Measurements from ENCODE around the gene XPR1. TPM values are rescaled to one million over a fixed set of nuclear protein-coding genes. Genes with fewer than 3 reads are reported as not detected.

XPR1 gene
- total RNA-seq, 1 donor from 2014 or later, result 62.6 TPM

GRCh38 chr1:180918519-180918918 is 286.7 kb downstream of the XPR1 start:
- H3K4me3 Mint-ChIP-seq (ENCODE audit: low read depth), result no peak overlapping the region
- no peak overlapping the region for H3K27ac Mint-ChIP-seq
- no peaks in the 10 kb centered on the region for H3K9me3 Mint-ChIP-seq (ENCODE audit: low read depth)
- H3K36me3 Mint-ChIP-seq (ENCODE audit: insufficient read depth), result no peaks in the 10 kb centered on the region
- no peak for DNase-seq (ENCODE audit: low spot score, unreplicated experiment)
- peaks cover 33% of the 10 kb centered on the region for H3K27me3 Mint-ChIP-seq
- TF ChIP-seq CTCF (IDR thresholded peaks at IDR 0.05; ENCODE audit: unreplicated experiment), result no peak
- H3K4me1 Mint-ChIP-seq (ENCODE audit: low read depth), result peaks cover 10% of the 10 kb centered on the region

- no peaks in the 10 kb centered on the region for H3K36me3 Mint-ChIP-seq (ENCODE audit: insufficient read depth)
- H3K27me3 Mint-ChIP-seq, result peaks cover 26% of the 10 kb centered on the region
- H3K9me3 Mint-ChIP-seq (ENCODE audit: low read depth), result no peaks in the 10 kb centered on the region
- H3K27ac Mint-ChIP-seq, result no peak overlapping the region
- no peak for TF ChIP-seq CTCF (IDR thresholded peaks at IDR 0.05; ENCODE audit: unreplicated experiment)
- DNase-seq (ENCODE audit: low spot score, unreplicated experiment), result no peak
- no peak overlapping the region for H3K4me3 Mint-ChIP-seq (ENCODE audit: low read depth)
- peaks cover 16% of the 10 kb centered on the region for H3K4me1 Mint-ChIP-seq (ENCODE audit: low read depth)
These were observed 287.4 kb downstream of the XPR1 start for GRCh38 chr1:180919183-180919700.

GRCh38 chr1:180920193-180920592 is 288.4 kb downstream of the XPR1 start:
- TF ChIP-seq CTCF (IDR thresholded peaks at IDR 0.05; ENCODE audit: unreplicated experiment), result no peak
- H3K9me3 Mint-ChIP-seq (ENCODE audit: low read depth), result no peaks in the 10 kb centered on the region
- H3K4me1 Mint-ChIP-seq (ENCODE audit: low read depth), result peaks cover 20% of the 10 kb centered on the region
- peaks cover 21% of the 10 kb centered on the region for H3K27me3 Mint-ChIP-seq
- no peak overlapping the region for H3K27ac Mint-ChIP-seq
- H3K4me3 Mint-ChIP-seq (ENCODE audit: low read depth), result no peak overlapping the region
- DNase-seq (ENCODE audit: low spot score, unreplicated experiment), result no peak
- no peaks in the 10 kb centered on the region for H3K36me3 Mint-ChIP-seq (ENCODE audit: insufficient read depth)

GRCh38 chr1:180920702-180921101 is 288.9 kb downstream of the XPR1 start:
- no peaks in the 10 kb centered on the region for H3K36me3 Mint-ChIP-seq (ENCODE audit: insufficient read depth)
- peak; percentile 24 for TF ChIP-seq CTCF (IDR thresholded peaks at IDR 0.05; ENCODE audit: unreplicated experiment)
- H3K9me3 Mint-ChIP-seq (ENCODE audit: low read depth), result no peaks in the 10 kb centered on the region
- H3K27ac Mint-ChIP-seq, result no peak overlapping the region
- peaks cover 16% of the 10 kb centered on the region for H3K27me3 Mint-ChIP-seq
- peaks cover 25% of the 10 kb centered on the region for H3K4me1 Mint-ChIP-seq (ENCODE audit: low read depth)
- H3K4me3 Mint-ChIP-seq (ENCODE audit: low read depth), result no peak overlapping the region
- DNase-seq (ENCODE audit: low spot score, unreplicated experiment), result no peak

GRCh38 chr1:180921386-180921785 is 289.6 kb downstream of the XPR1 start:
- no peak for DNase-seq (ENCODE audit: low spot score, unreplicated experiment)
- Mint-ChIP-seq H3K36me3 (ENCODE audit: insufficient read depth) (no peaks in the 10 kb centered on the region), H3K27me3 (peaks cover 15% of the 10 kb centered on the region), H3K9me3 (ENCODE audit: low read depth) (no peaks in the 10 kb centered on the region), H3K27ac (no peak overlapping the region), H3K4me1 (ENCODE audit: low read depth) (peaks cover 32% of the 10 kb centered on the region), H3K4me3 (ENCODE audit: low read depth) (no peak overlapping the region)
- no peak for TF ChIP-seq CTCF (IDR thresholded peaks at IDR 0.05; ENCODE audit: unreplicated experiment)
